NT2/D1 (cell line): Measurements from ENCODE around the gene GRHL3.

Source experiments
- DNase-seq: peaks from one replicate; pipeline ENCODE4 v3.0.0-alpha.2; 2011; ENCODE audit warnings: low read depth, low spot score
- H3K27me3 ChIP-seq: 2 replicates; pipeline ENCODE4 v1.6.0; 2011; ENCODE audit warnings: mild to moderate bottlenecking; ENCODE audit not compliant: insufficient read length, insufficient read depth
- H3K36me3 ChIP-seq: 2 replicates; pipeline ENCODE4 v1.6.1; 2011; ENCODE audit warnings: mild to moderate bottlenecking, low read length, mixed read lengths; ENCODE audit not compliant: insufficient read depth, insufficient read length
- H3K4me1 ChIP-seq: 2 replicates; pipeline ENCODE4 v1.5.1; 2011; ENCODE audit not compliant: insufficient read depth, insufficient read length
- H3K4me3 ChIP-seq: 2 replicates; pipeline ENCODE4 v1.5.1; 2011; ENCODE audit warnings: low read depth; ENCODE audit not compliant: insufficient read length
- H3K9ac ChIP-seq: 2 replicates; pipeline ENCODE4 v1.6.0; 2011; ENCODE audit warnings: low read depth; ENCODE audit not compliant: insufficient read length
- H3K9me3 ChIP-seq: 2 replicates; pipeline ENCODE4 v1.5.1; 2011; ENCODE audit warnings: mild to moderate bottlenecking, low read length; ENCODE audit not compliant: insufficient read depth
- SUZ12 ChIP-seq: IDR thresholded peaks from 2 replicates; pipeline ENCODE4 v1.6.1; 2011; ENCODE audit not compliant: insufficient read length, insufficient read depth; ENCODE audit errors: extremely low read depth
- YY1 ChIP-seq: IDR thresholded peaks from 2 replicates; pipeline ENCODE4 v1.6.1; 2011; ENCODE audit not compliant: insufficient read length, insufficient read depth
- ZNF274 ChIP-seq: IDR thresholded peaks from 2 replicates; pipeline ENCODE4 v1.6.1; 2011; ENCODE audit warnings: mild to moderate bottlenecking, low read depth, low read length

Gene GRHL3

GRCh38 chr1:24369199-24369598, 50.0 kb downstream of the GRHL3 start:
- TF ChIP-seq YY1 (no peak), SUZ12 (no peak), ZNF274 (no peak)
- no peak overlapping the region for H3K4me3 ChIP-seq
- H3K27me3 ChIP-seq, result no peaks in the 10 kb centered on the region
- no peaks in the 10 kb centered on the region for H3K9me3 ChIP-seq
- H3K36me3 ChIP-seq, result peaks cover 31% of the 10 kb centered on the region
- no peak overlapping the region for H3K9ac ChIP-seq
- DNase-seq, result no peak
- H3K4me1 ChIP-seq, result peaks cover 11% of the 10 kb centered on the region

- TF ChIP-seq SUZ12 (no peak), ZNF274 (no peak), YY1 (no peak)
- DNase-seq, result no peak
- H3K4me3 ChIP-seq, result no peak overlapping the region
- H3K27me3 ChIP-seq, result no peaks in the 10 kb centered on the region
- H3K9ac ChIP-seq, result no peak overlapping the region
- peaks cover 10% of the 10 kb centered on the region for H3K4me1 ChIP-seq
- no peaks in the 10 kb centered on the region for H3K9me3 ChIP-seq
- peaks cover 31% of the 10 kb centered on the region for H3K36me3 ChIP-seq
These were observed 50.6 kb downstream of the GRHL3 start for GRCh38 chr1:24369801-24370200.

GRCh38 chr1:24373044-24373443, 53.9 kb downstream of the GRHL3 start:
- no peak for DNase-seq
- Histone ChIP-seq H3K36me3 (peaks cover 34% of the 10 kb centered on the region), H3K9me3 (no peaks in the 10 kb centered on the region), H3K9ac (no peak overlapping the region), H3K4me3 (no peak overlapping the region), H3K27me3 (no peaks in the 10 kb centered on the region), H3K4me1 (peaks cover 10% of the 10 kb centered on the region)
- TF ChIP-seq YY1 (no peak), ZNF274 (no peak), SUZ12 (no peak)

- H3K4me1 ChIP-seq, result peaks cover 10% of the 10 kb centered on the region
- TF ChIP-seq SUZ12 (no peak), YY1 (no peak), ZNF274 (no peak)
- no peaks in the 10 kb centered on the region for H3K27me3 ChIP-seq
- H3K4me3 ChIP-seq, result no peak overlapping the region
- H3K9ac ChIP-seq, result no peak overlapping the region
- H3K36me3 ChIP-seq, result peaks cover 34% of the 10 kb centered on the region
- no peak for DNase-seq
- no peaks in the 10 kb centered on the region for H3K9me3 ChIP-seq
These were observed 54.6 kb downstream of the GRHL3 start for GRCh38 chr1:24373710-24374109.

GRCh38 chr1:24374891-24375786, 56.0 kb downstream of the GRHL3 start:
- TF ChIP-seq SUZ12, result no peak
- TF ChIP-seq ZNF274, result no peak
- TF ChIP-seq YY1, result no peak
- Histone ChIP-seq H3K27me3 (no peaks in the 10 kb centered on the region), H3K4me3 (no peak overlapping the region), H3K36me3 (peaks cover 32% of the 10 kb centered on the region), H3K4me1 (peaks cover 10% of the 10 kb centered on the region), H3K9me3 (no peaks in the 10 kb centered on the region), H3K9ac (no peak overlapping the region)
- peak; percentile 85 for DNase-seq

- Histone ChIP-seq H3K4me3 (no peak overlapping the region), H3K9me3 (no peaks in the 10 kb centered on the region), H3K9ac (no peak overlapping the region), H3K27me3 (no peaks in the 10 kb centered on the region), H3K36me3 (peaks cover 41% of the 10 kb centered on the region), H3K4me1 (no peaks in the 10 kb centered on the region)
- no peak for DNase-seq
- TF ChIP-seq ZNF274 (no peak), SUZ12 (no peak), YY1 (no peak)
These were observed 60.7 kb downstream of the GRHL3 start for GRCh38 chr1:24379733-24380315.

- Histone ChIP-seq H3K9ac (no peak overlapping the region), H3K4me1 (no peaks in the 10 kb centered on the region), H3K36me3 (peaks cover 41% of the 10 kb centered on the region), H3K27me3 (no peaks in the 10 kb centered on the region), H3K4me3 (no peak overlapping the region), H3K9me3 (no peaks in the 10 kb centered on the region)
- DNase-seq, result no peak
- TF ChIP-seq YY1 (no peak), ZNF274 (no peak), SUZ12 (no peak)
These were observed 61.4 kb downstream of the GRHL3 start for GRCh38 chr1:24380508-24380907.
